H1 (cell line): ENCODE results near the gene ALG1. TPM values are rescaled to one million over a fixed set of nuclear protein-coding genes. Genes with fewer than 3 reads are reported as not detected.
"Not testable (repeated sequence)": the region's sequence is repeated elsewhere in the genome, so short reads cannot be mapped to it uniquely, and the experiment has no call there.

Experiments used
- CTCF ChIA-PET: fragments of 300-600 bp; sonication (Branson Sonifier 250); formaldehyde crosslinking; loops from one replicate; lab custom pipeline; 2021; ENCODE audit not compliant: partially characterized antibody; lab: Charles Lee
- POLR2A ChIA-PET: fragments of 300-600 bp; sonication (Branson Sonifier 250); formaldehyde crosslinking; loops from one replicate; lab custom pipeline; 2021; ENCODE audit warnings: inconsistent platforms; ENCODE audit not compliant: partially characterized antibody; lab: Charles Lee
- DNase-seq, 2 experiments: peaks; one replicate each; pipeline versions ENCODE4 v3.0.0 to v3.0.0-alpha.2; 2010 to 2022; ENCODE audit warnings: low spot score in 2 of 2, low read depth in 1 of 2, mixed read lengths in 1 of 2
- FAIRE-seq: peaks from 2 replicates; lab custom pipeline; 2011; peaks lifted over from hg19 to GRCh38; lab: Jason Lieb, UNC
- H2AFZ ChIP-seq: 2 replicates; pipeline ENCODE4 v1.8.1; 2012; ENCODE audit warnings: low read length, inconsistent platforms
- H2AK5ac ChIP-seq: 2 replicates; pipeline ENCODE4 v1.6.1; 2013; ENCODE audit warnings: low read depth, low read length
- H2BK120ac ChIP-seq: replicated peaks from 2 replicates; pipeline ENCODE3; 2013; ENCODE audit warnings: low read depth, low read length, inconsistent platforms
- H2BK12ac ChIP-seq: 2 replicates; pipeline ENCODE4 v1.6.1; 2013; ENCODE audit warnings: low read depth, low read length
- H2BK15ac ChIP-seq: 2 replicates; pipeline ENCODE4 v1.6.1; 2013; ENCODE audit warnings: low read length
- H2BK20ac ChIP-seq: 2 replicates; pipeline ENCODE4 v1.6.1; 2013; ENCODE audit warnings: low read length
- H2BK5ac ChIP-seq: 2 replicates; pipeline ENCODE4 v1.6.1; 2013; ENCODE audit warnings: low read depth, low read length
- H3K14ac ChIP-seq: 2 replicates; pipeline ENCODE4 v1.6.1; 2013; ENCODE audit warnings: inconsistent platforms; ENCODE audit not compliant: insufficient read length
- H3K18ac ChIP-seq: 2 replicates; pipeline ENCODE4 v1.6.1; 2013; ENCODE audit warnings: low read length; ENCODE audit errors: extremely low read depth
- H3K23ac ChIP-seq: 2 replicates; pipeline ENCODE4 v1.6.1; 2013; ENCODE audit warnings: inconsistent platforms; ENCODE audit not compliant: insufficient read length
- H3K23me2 ChIP-seq: 2 replicates; pipeline ENCODE4 v1.6.1; 2013; ENCODE audit warnings: low read depth, low read length
- H3K27ac ChIP-seq: 2 replicates; pipeline ENCODE4 v1.6.1; 2011; ENCODE audit warnings: low read depth, low read length, inconsistent platforms
- H3K27me3 ChIP-seq, 4 experiments: replicated peaks in 1 of 4; 1 replicate in 1 of 4; 2 replicates in 3 of 4; pipeline versions ENCODE4 v1.6.1 to v1.8.1; 2011 to 2013; ENCODE audit warnings: low read length in 3 of 4, mild to moderate bottlenecking in 3 of 4, inconsistent platforms in 2 of 4, mixed read lengths in 2 of 4, moderate library complexity in 1 of 4; ENCODE audit not compliant: control insufficient read depth in 3 of 4, insufficient read depth in 3 of 4; ENCODE audit errors: extremely low read depth in 1 of 4
- H3K36me3 ChIP-seq, 4 experiments: 2 replicates each; pipeline versions ENCODE4 v1.6.1 to v1.8.1; 2011 to 2013; ENCODE audit warnings: mild to moderate bottlenecking in 4 of 4, low read length in 3 of 4, moderate library complexity in 2 of 4, control low read depth in 1 of 4, inconsistent platforms in 1 of 4; ENCODE audit not compliant: insufficient read depth in 4 of 4, control insufficient read depth in 2 of 4
- H3K4ac ChIP-seq: replicated peaks from 2 replicates; pipeline ENCODE3; 2013; ENCODE audit warnings: low read length, low read depth, mixed read lengths, inconsistent platforms; ENCODE audit not compliant: insufficient read length
- H3K4me1 ChIP-seq, 4 experiments: replicated peaks in 1 of 4; 1 replicate in 1 of 4; 2 replicates in 3 of 4; pipeline versions ENCODE4 v1.6.1 to v1.8.1; 2011 to 2013; ENCODE audit warnings: low read length in 3 of 4, inconsistent platforms in 2 of 4, mixed read lengths in 1 of 4; ENCODE audit not compliant: insufficient read depth in 4 of 4, control insufficient read depth in 3 of 4
- H3K4me2 ChIP-seq, 2 experiments: 2 replicates each; pipeline versions ENCODE4 v1.6.1 to v1.8.1; 2011 to 2013; ENCODE audit warnings: low read depth in 2 of 2, low read length in 2 of 2, control low read depth in 1 of 2, inconsistent platforms in 1 of 2, mild to moderate bottlenecking in 1 of 2; ENCODE audit not compliant: insufficient read depth in 1 of 2
- H3K4me3 ChIP-seq, 4 experiments: fragments of 200-600, 300-600 bp in 1 of 4; sonication (generic), shearing (Covaris generic), sonication (Bioruptor Twin) in 1 of 4; 2 replicates each; pipeline versions ENCODE4 v1.5.1 to v1.8.1; 2011 to 2016; ENCODE audit warnings: low read length in 4 of 4, low read depth in 3 of 4, control low read depth in 2 of 4, inconsistent platforms in 2 of 4, mild to moderate bottlenecking in 2 of 4, mixed read lengths in 1 of 4, moderate library complexity in 1 of 4; ENCODE audit not compliant: insufficient read depth in 2 of 4; ENCODE audit errors: extremely low read depth in 1 of 4
- H3K56ac ChIP-seq: replicated peaks from 2 replicates; pipeline ENCODE3; 2013; ENCODE audit warnings: low read depth, mild to moderate bottlenecking, mixed read lengths, low read length, inconsistent platforms; ENCODE audit not compliant: insufficient read length
- H3K79me1 ChIP-seq: 2 replicates; pipeline ENCODE4 v1.6.1; 2013; ENCODE audit warnings: low read depth, low read length, control low read depth
- H3K79me2 ChIP-seq, 2 experiments: 2 replicates each; pipeline versions ENCODE4 v1.6.1 to v1.8.1; 2012 to 2013; ENCODE audit warnings: low read length in 2 of 2, mild to moderate bottlenecking in 2 of 2, inconsistent platforms in 1 of 2; ENCODE audit not compliant: insufficient read depth in 2 of 2, control insufficient read depth in 1 of 2
- H3K9ac ChIP-seq, 4 experiments: replicated peaks in 1 of 4; 1 replicate in 1 of 4; 2 replicates in 3 of 4; pipeline versions ENCODE4 v1.6.1 to v1.8.1; 2011 to 2013; ENCODE audit warnings: low read depth in 3 of 4, low read length in 3 of 4, control low read depth in 2 of 4, mild to moderate bottlenecking in 2 of 4, moderate library complexity in 2 of 4, inconsistent platforms in 1 of 4; ENCODE audit errors: extremely low read depth in 1 of 4
- H3K9me3 ChIP-seq, 2 experiments: 2 replicates each; pipeline versions ENCODE4 v1.6.1 to v1.8.1; 2012 to 2013; ENCODE audit warnings: mild to moderate bottlenecking in 2 of 2, moderate library complexity in 2 of 2, control low read depth in 1 of 2, inconsistent platforms in 1 of 2, low read depth in 1 of 2, low read length in 1 of 2, mixed read lengths in 1 of 2; ENCODE audit not compliant: insufficient read depth in 2 of 2
- H4K20me1 ChIP-seq, 2 experiments: replicated peaks in 1 of 2; 2 replicates each; pipeline versions ENCODE3 to v1.8.1; 2011 to 2013; ENCODE audit warnings: inconsistent platforms in 2 of 2, low read length in 2 of 2, mild to moderate bottlenecking in 1 of 2; ENCODE audit not compliant: insufficient read depth in 2 of 2, control insufficient read depth in 1 of 2
- H4K5ac ChIP-seq: 2 replicates; pipeline ENCODE4 v1.6.1; 2013; ENCODE audit warnings: low read length, low read depth, mixed read lengths, inconsistent platforms; ENCODE audit not compliant: insufficient read length
- H4K8ac ChIP-seq: 2 replicates; pipeline ENCODE4 v1.8.0; 2013; ENCODE audit warnings: mild to moderate bottlenecking, moderate library complexity, low read length, inconsistent platforms; ENCODE audit not compliant: insufficient read depth; ENCODE audit errors: extremely low read depth
- H4K91ac ChIP-seq: replicated peaks from 2 replicates; pipeline ENCODE3; 2013; ENCODE audit warnings: low read length, mixed read lengths, inconsistent platforms; ENCODE audit not compliant: insufficient read length
- CTCF ChIP-seq, 3 experiments: IDR thresholded peaks; 1 replicate in 2 of 3; 2 replicates in 1 of 3; pipeline versions ENCODE4 v1.5.1 to v1.6.1; 2011; ENCODE audit warnings: low read length in 3 of 3, mild to moderate bottlenecking in 3 of 3, inconsistent platforms in 2 of 3, low read depth in 1 of 3, moderate library complexity in 1 of 3; ENCODE audit not compliant: insufficient read depth in 1 of 3; ENCODE audit errors: control extremely low read depth in 1 of 3
- RAD21 ChIP-seq, 2 experiments: IDR thresholded peaks in 1 of 2; conservative IDR thresholded peaks in 1 of 2; 2 replicates each; pipeline ENCODE4 v1.6.1; 2011; ENCODE audit warnings: low read depth in 2 of 2, low read length in 2 of 2, improper control_type of control experiment in 1 of 2, inconsistent platforms in 1 of 2, mild to moderate bottlenecking in 1 of 2, moderate library complexity in 1 of 2
- WGBS, 2 experiments: shearing (Covaris generic) in 1 of 2; methylation state at CpG; one replicate each; pipeline versions ENCODE4 v1.1.6 to v1.1.7; 2013 to 2015; ENCODE audit warnings: low lambda C conversion rate in 2 of 2, mixed read lengths in 2 of 2, inconsistent platforms in 1 of 2, low coverage in 1 of 2, missing lambda C conversion rate in 1 of 2; ENCODE audit not compliant: insufficient replicate concordance in 2 of 2, insufficient coverage in 1 of 2, insufficient read length in 1 of 2; ENCODE audit errors: extremely low coverage in 1 of 2, missing lambda C conversion rate in 1 of 2; 5-methylcytosine and 5-hydroxymethylcytosine counted together
- polyA plus RNA-seq, 7 experiments: library from polyadenylated mRNA; depleted of rRNA in 3 of 7; stranded (reverse) in 5 of 7; unstranded in 2 of 7; fragments of >200 nt in 5 of 7; fragments of 200-250 nt in 2 of 7; gene quantifications; 1 replicate in 5 of 7; 2 replicates in 1 of 7; 4 replicates in 1 of 7; pipeline versions ENCODE4 v1.2.1 to v1.2.3, GENCODE V29; 2011 to 2013; ENCODE audit warnings: missing spikeins in 2 of 7, mixed read lengths in 2 of 7
- total RNA-seq: library from RNA; stranded (reverse); fragmentation: NEBNext Ultra II Directional; extraction: Animal tissue kit (Norgen Biotek cat#: 25700); gene quantifications from 2 replicates; pipeline ENCODE4 v1.2.1, GENCODE V29; 2021

Gene ALG1
- total and polyA plus RNA-seq, 2 of the 8 experiments (the other 6 are each of a cell fraction or from before 2014, with no cell fraction given): 34.8 to 46.5 TPM

GRCh38 chr16:5132915-5133600 is 61.4 kb downstream of the ALG1 start:
- not testable (repeated sequence) for H3K36me3 ChIP-seq, H3K4me2 ChIP-seq, H3K4me3 ChIP-seq, H3K56ac ChIP-seq, H3K4ac ChIP-seq, H2BK20ac ChIP-seq, H3K27me3 ChIP-seq, H3K27ac ChIP-seq, H4K5ac ChIP-seq, H4K20me1 ChIP-seq, H3K9me3 ChIP-seq, H4K91ac ChIP-seq, H2BK12ac ChIP-seq, H3K79me1 ChIP-seq, FAIRE-seq, H3K14ac ChIP-seq, H3K9ac ChIP-seq, H2BK120ac ChIP-seq, DNase-seq, H2AK5ac ChIP-seq, H4K8ac ChIP-seq, H2BK15ac ChIP-seq, H3K79me2 ChIP-seq, H2AFZ ChIP-seq, H3K23ac ChIP-seq, H3K23me2 ChIP-seq
- TF ChIP-seq CTCF (IDR thresholded peaks at IDR 0.05; ENCODE audit: control extremely low read depth in 1 of 3, insufficient read depth in 1 of 3, low read depth in 1 of 3, low read length in 3 of 3) (peak in 2 of 3 experiments; percentile 27 to 32; a peak in 2 of 4 replicates), RAD21 (IDR thresholded peaks at IDR 0.05 in 1 of 2, conservative IDR thresholded peaks at IDR 0.05 in 1 of 2; ENCODE audit: low read depth in 2 of 2, low read length in 2 of 2) (peak; percentile 49 to 60)
- 60% methylated on average over 13 of the region's 13 CpGs; no CpG with 5 or more reads in 1 of the 2 experiments for WGBS, 2 experiments
- Histone ChIP-seq H3K4me1 (peaks cover 3 to 12% (median 6%) of the 10 kb centered on the region in 4 experiments; a peak in 6 of 7 replicates), H3K18ac (0 out of 2 replicates have a peak overlapping the region, but pooled peaks have one; percentile 16), H2BK5ac (peak overlapping the region; percentile 44; the same call in 1 of the 2 replicates)
- ChIA-PET POLR2A (interaction anchor here (2.0 kb wide), 1 partner anchor 17 kb away, joined by 4 read pairs; no protein-coding TSS in a partner anchor), CTCF (interaction anchor here (0.6 to 1.7 kb wide), 10 partner anchors 9 to 307 kb away, joined by 3 to 9 read pairs (median 4); no protein-coding TSS in a partner anchor)
